Hematopoietic multipotent progenitor cell treated with erythropoietin and hydrocortisone succinate and interleukin-3 and kit ligand, for 17 days (in vitro differentiated cells): Measurements from ENCODE around the gene CDH13.

ENCODE experiments used
- DNase-seq: peaks from one replicate; pipeline ENCODE4 v3.0.0-alpha.2; 2015; ENCODE audit warnings: low spot score

CDH13 gene

GRCh38 chr16:82750068-82750467 is 123.3 kb downstream of the CDH13 start:
- no peak for DNase-seq

GRCh38 chr16:82751020-82751419 is 124.3 kb downstream of the CDH13 start:
- DNase-seq: no peak

GRCh38 chr16:82752172-82752571 is 125.4 kb downstream of the CDH13 start:
- DNase-seq: no peak

- no peak for DNase-seq
Measured at GRCh38 chr16:82753821-82754220, 127.1 kb downstream of the CDH13 start.

GRCh38 chr16:82754716-82755513 is 128.1 kb downstream of the CDH13 start:
- DNase-seq: no peak

GRCh38 chr16:82755570-82756282 is 129.0 kb downstream of the CDH13 start:
- no peak for DNase-seq

- no peak for DNase-seq
Measured at GRCh38 chr16:82756283-82756599, 129.5 kb downstream of the CDH13 start.

GRCh38 chr16:82758406-82758805 is 131.6 kb downstream of the CDH13 start:
- no peak for DNase-seq

GRCh38 chr16:82758904-82759303 is 132.1 kb downstream of the CDH13 start:
- DNase-seq: no peak

GRCh38 chr16:82761236-82761635 is 134.5 kb downstream of the CDH13 start:
- DNase-seq: no peak

GRCh38 chr16:82761858-82762257 is 135.1 kb downstream of the CDH13 start:
- DNase-seq: no peak

GRCh38 chr16:82763371-82763770 is 136.6 kb downstream of the CDH13 start:
- no peak for DNase-seq

- DNase-seq: no peak
Measured at GRCh38 chr16:82767198-82767597, 140.4 kb downstream of the CDH13 start.

- DNase-seq: no peak
Measured at GRCh38 chr16:82767808-82768207, 141.0 kb downstream of the CDH13 start.

GRCh38 chr16:82769845-82770244 is 143.1 kb downstream of the CDH13 start:
- no peak for DNase-seq

GRCh38 chr16:82772215-82772614 is 145.4 kb downstream of the CDH13 start:
- no peak for DNase-seq

- no peak for DNase-seq
Measured at GRCh38 chr16:82773018-82773417, 146.2 kb downstream of the CDH13 start.

- DNase-seq: no peak
Measured at GRCh38 chr16:82776470-82777146, 149.8 kb downstream of the CDH13 start.

GRCh38 chr16:82782715-82783251 is 156.0 kb downstream of the CDH13 start:
- no peak for DNase-seq

GRCh38 chr16:82783933-82784572 is 157.3 kb downstream of the CDH13 start:
- DNase-seq: no peak

- DNase-seq: no peak
Measured at GRCh38 chr16:82784573-82784968, 157.8 kb downstream of the CDH13 start.

GRCh38 chr16:82788225-82788624 is 161.5 kb downstream of the CDH13 start:
- DNase-seq: no peak
